K562 (cell line): Measurements from ENCODE around the gene HSPB7.

Source experiments
- ARHGAP35 ChIP-seq: fragments of 450-650 bp; IDR thresholded peaks from 2 replicates; pipeline ENCODE4 v1.6.1; 2018; ENCODE audit not compliant: partially characterized antibody
- ATF3 ChIP-seq, 2 experiments: fragments of 450-650 bp in 1 of 2; sonication (generic) in 1 of 2; formaldehyde crosslinking in 1 of 2; IDR thresholded peaks in 1 of 2; conservative IDR thresholded peaks in 1 of 2; 2 replicates each; pipeline versions ENCODE4 v1.6.1 to v1.8.1; 2016 to 2023; ENCODE audit warnings: mild to moderate bottlenecking in 2 of 2, moderate library complexity in 2 of 2, inconsistent platforms in 1 of 2, missing genetic modification reagents in 1 of 2
- SP1 ChIP-seq: sonication (generic); formaldehyde crosslinking; IDR thresholded peaks from 2 replicates; pipeline ENCODE4 v1.8.1; 2022; ENCODE audit warnings: mild to moderate bottlenecking, missing genetic modification reagents
- YY1 ChIP-seq, 3 experiments: IDR thresholded peaks; 2 replicates each; pipeline ENCODE4 v1.6.1; 2011; ENCODE audit warnings: low read length in 2 of 3, mild to moderate bottlenecking in 2 of 3, moderate library complexity in 2 of 3, borderline replicate concordance in 1 of 3, control low read depth in 1 of 3, low read depth in 1 of 3; ENCODE audit not compliant: insufficient read depth in 3 of 3, insufficient replicate concordance in 2 of 3, control insufficient read depth in 1 of 3, insufficient read length in 1 of 3; ENCODE audit errors: extremely low read depth in 1 of 3
- ZBTB1 ChIP-seq: sonication (generic); formaldehyde crosslinking; IDR thresholded peaks from 2 replicates; pipeline ENCODE4 v1.8.1; 2023; ENCODE audit warnings: missing genetic modification reagents, low read depth, mild to moderate bottlenecking, borderline replicate concordance
- ZC3H4 ChIP-seq: sonication (generic); formaldehyde crosslinking; IDR thresholded peaks from 2 replicates; pipeline ENCODE4 v1.9.0; 2021; ENCODE audit warnings: missing genetic modification reagents, borderline replicate concordance

DNA sequence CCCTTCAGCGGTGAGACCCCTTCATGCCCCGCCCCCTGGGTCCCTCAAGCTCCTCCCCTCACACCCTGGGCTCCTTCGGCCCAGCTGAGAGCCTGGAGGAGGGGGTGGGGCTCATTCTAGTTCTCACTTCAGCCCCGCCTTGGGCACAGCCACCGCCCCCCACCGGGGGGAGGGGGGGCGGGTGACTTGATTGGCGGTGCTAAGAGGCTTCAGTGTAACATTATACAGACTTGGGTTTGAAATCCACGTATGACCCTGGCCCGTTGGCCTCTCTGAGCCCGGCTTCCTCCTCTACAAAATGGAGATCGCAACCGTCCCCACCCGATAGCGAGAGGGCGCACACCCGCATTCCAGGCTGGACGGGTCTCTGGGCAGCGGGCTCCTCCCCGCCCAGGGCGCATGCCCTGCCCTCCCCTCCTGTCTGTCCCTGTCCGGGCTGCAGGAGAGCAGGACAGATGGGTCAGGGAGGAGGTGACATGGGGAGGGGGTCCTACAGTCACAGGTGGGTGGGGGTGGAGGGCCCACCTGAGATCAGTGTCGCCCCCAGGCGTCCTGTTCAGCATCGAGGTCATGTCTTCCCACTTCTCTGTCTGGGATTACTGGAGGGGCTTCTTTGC lies 30.8 kb upstream of the HSPB7 start:
- TF ChIP-seq ATF3 (IDR thresholded peaks at IDR 0.05) = no peak
- no peak for TF ChIP-seq ATF3 (CRISPR knock-in tag; conservative IDR thresholded peaks at IDR 0.05)
- no peak for TF ChIP-seq ARHGAP35
- TF ChIP-seq ZC3H4 (CRISPR knock-in tag) = no peak
- no peak for TF ChIP-seq ZBTB1 (CRISPR knock-in tag)
- no peak for TF ChIP-seq SP1
- peak in 2 of 3 experiments; percentile 71 to 84 for TF ChIP-seq YY1 (IDR thresholded peaks at IDR 0.05; ENCODE audit: borderline replicate concordance in 1 of 3, control insufficient read depth in 1 of 3, extremely low read depth in 1 of 3, insufficient read depth in 3 of 3, insufficient read length in 1 of 3, insufficient replicate concordance in 2 of 3, low read depth in 1 of 3, low read length in 2 of 3)
